ENCODE measurements around the gene PARN.

GRCh38 chr16:14501331-14502255 is 128.5 kb downstream of the PARN start:
- TF ChIP-seq, protein P1, sequence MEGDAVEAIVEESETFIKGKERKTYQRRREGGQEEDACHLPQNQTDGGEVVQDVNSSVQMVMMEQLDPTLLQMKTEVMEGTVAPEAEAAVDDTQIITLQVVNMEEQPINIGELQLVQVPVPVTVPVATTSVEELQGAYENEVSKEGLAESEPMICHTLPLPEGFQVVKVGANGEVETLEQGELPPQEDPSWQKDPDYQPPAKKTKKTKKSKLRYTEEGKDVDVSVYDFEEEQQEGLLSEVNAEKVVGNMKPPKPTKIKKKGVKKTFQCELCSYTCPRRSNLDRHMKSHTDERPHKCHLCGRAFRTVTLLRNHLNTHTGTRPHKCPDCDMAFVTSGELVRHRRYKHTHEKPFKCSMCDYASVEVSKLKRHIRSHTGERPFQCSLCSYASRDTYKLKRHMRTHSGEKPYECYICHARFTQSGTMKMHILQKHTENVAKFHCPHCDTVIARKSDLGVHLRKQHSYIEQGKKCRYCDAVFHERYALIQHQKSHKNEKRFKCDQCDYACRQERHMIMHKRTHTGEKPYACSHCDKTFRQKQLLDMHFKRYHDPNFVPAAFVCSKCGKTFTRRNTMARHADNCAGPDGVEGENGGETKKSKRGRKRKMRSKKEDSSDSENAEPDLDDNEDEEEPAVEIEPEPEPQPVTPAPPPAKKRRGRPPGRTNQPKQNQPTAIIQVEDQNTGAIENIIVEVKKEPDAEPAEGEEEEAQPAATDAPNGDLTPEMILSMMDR (IDR thresholded peaks at IDR 0.05; ENCODE audit: low read depth, low read length, poor library complexity, severe bottlenecking): no peak
- no peak for TF ChIP-seq EZH2phosphoT487 (IDR thresholded peaks at IDR 0.05; ENCODE audit: borderline replicate concordance, low read length)

All from DOHH2 (cell line).